Measurements from ENCODE around the gene NEK11.

Gene NEK11

GRCh38 chr3:131224886-131225550 lies 198.3 kb downstream of the NEK11 start:
- ATAC-seq: no peak

GRCh38 chr3:131228522-131228921 lies 201.8 kb downstream of the NEK11 start:
- ATAC-seq: no peak
- no peak for DNase-seq

More at GRCh38 chr3:131224886-131225550, 198.3 kb downstream of the NEK11 start:
- DNase-seq: no peak

GRCh38 chr3:131231710-131232389 lies 205.2 kb downstream of the NEK11 start:
- ATAC-seq (no peak), DNase-seq (no peak)

GRCh38 chr3:131232711-131233267 lies 206.1 kb downstream of the NEK11 start:
- DNase-seq (no peak), ATAC-seq (no peak)

- DNase-seq: no peak
- no peak for ATAC-seq
Observed at GRCh38 chr3:131233900-131234668, 207.4 kb downstream of the NEK11 start.

- no peak for ATAC-seq
- no peak for DNase-seq
Observed at GRCh38 chr3:131236421-131236820, 209.7 kb downstream of the NEK11 start.

GRCh38 chr3:131238496-131238895 lies 211.8 kb downstream of the NEK11 start:
- no peak for ATAC-seq
- DNase-seq: no peak

- ATAC-seq (no peak), DNase-seq (no peak)
Observed at GRCh38 chr3:131239267-131239666, 212.6 kb downstream of the NEK11 start.

GRCh38 chr3:131242201-131242600 lies 215.5 kb downstream of the NEK11 start:
- DNase-seq (no peak), ATAC-seq (no peak)

- ATAC-seq (no peak), DNase-seq (no peak)
Observed at GRCh38 chr3:131250466-131250865, 223.8 kb downstream of the NEK11 start.

GRCh38 chr3:131260525-131260924 lies 233.8 kb downstream of the NEK11 start:
- ATAC-seq (no peak), DNase-seq (no peak)

GRCh38 chr3:131261104-131261503 lies 234.4 kb downstream of the NEK11 start:
- no peak for ATAC-seq
- no peak for DNase-seq

GRCh38 chr3:131275556-131275955 lies 248.9 kb downstream of the NEK11 start:
- no peak for DNase-seq
- ATAC-seq: no peak

- ATAC-seq (no peak), DNase-seq (no peak)
Observed at GRCh38 chr3:131277836-131278497, 251.3 kb downstream of the NEK11 start.

GRCh38 chr3:131279577-131279976 lies 252.9 kb downstream of the NEK11 start:
- ATAC-seq (no peak), DNase-seq (no peak)

GRCh38 chr3:131282379-131282778 lies 255.7 kb downstream of the NEK11 start:
- ATAC-seq (no peak), DNase-seq (no peak)

- ATAC-seq: no peak
Observed at GRCh38 chr3:131282967-131283366, 256.3 kb downstream of the NEK11 start.

GRCh38 chr3:131283862-131284261 lies 257.2 kb downstream of the NEK11 start:
- ATAC-seq: no peak
- no peak for DNase-seq

More at GRCh38 chr3:131282967-131283366, 256.3 kb downstream of the NEK11 start:
- DNase-seq: no peak

- no peak for ATAC-seq
- no peak for DNase-seq
Observed at GRCh38 chr3:131284302-131284701, 257.6 kb downstream of the NEK11 start.

- ATAC-seq (no peak), DNase-seq (no peak)
Observed at GRCh38 chr3:131285456-131285855, 258.8 kb downstream of the NEK11 start.

GRCh38 chr3:131299836-131300235 lies 273.2 kb downstream of the NEK11 start:
- DNase-seq (no peak), ATAC-seq (no peak)

- ATAC-seq (no peak), DNase-seq (no peak)
Observed at GRCh38 chr3:131303848-131304247, 277.2 kb downstream of the NEK11 start.

Data from stimulated activated naive CD8-positive, alpha-beta T cell treated with anti-CD3 and anti-CD28 coated beads, Interleukin-15, Interleukin-2, amounts not matched to agents 100 U/mL and 50 U/mL, for 24 hours (primary cell).